GM19467 (cell line): Measurements from ENCODE around the gene NDUFAF3.

ENCODE experiments used
- ATAC-seq: cut with Tn5 transposase; IDR thresholded peaks from one replicate; pipeline ENCODE4 v1.9.1; 2021; ENCODE audit warnings: mild to moderate bottlenecking, moderate library complexity; ENCODE audit not compliant: unreplicated experiment

The NDUFAF3 gene

GRCh38 chr3:49053543-49053942, 31.6 kb downstream of the NDUFAF3 start:
- no peak for ATAC-seq

- ATAC-seq: no peak
Observed at GRCh38 chr3:49054344-49054862, 32.5 kb downstream of the NDUFAF3 start.

- ATAC-seq: no peak
Observed at GRCh38 chr3:49057268-49057667, 35.3 kb downstream of the NDUFAF3 start.

GRCh38 chr3:49058011-49058410, 36.1 kb downstream of the NDUFAF3 start:
- no peak for ATAC-seq
